HG02642 (cell line): ENCODE measurements around the gene IL21R.

Experiments
- ATAC-seq: cut with Tn5 transposase; IDR thresholded peaks from one replicate; pipeline ENCODE4 v1.9.1; 2021; ENCODE audit warnings: mild to moderate bottlenecking; ENCODE audit not compliant: unreplicated experiment, poor library complexity

Gene IL21R

DNA sequence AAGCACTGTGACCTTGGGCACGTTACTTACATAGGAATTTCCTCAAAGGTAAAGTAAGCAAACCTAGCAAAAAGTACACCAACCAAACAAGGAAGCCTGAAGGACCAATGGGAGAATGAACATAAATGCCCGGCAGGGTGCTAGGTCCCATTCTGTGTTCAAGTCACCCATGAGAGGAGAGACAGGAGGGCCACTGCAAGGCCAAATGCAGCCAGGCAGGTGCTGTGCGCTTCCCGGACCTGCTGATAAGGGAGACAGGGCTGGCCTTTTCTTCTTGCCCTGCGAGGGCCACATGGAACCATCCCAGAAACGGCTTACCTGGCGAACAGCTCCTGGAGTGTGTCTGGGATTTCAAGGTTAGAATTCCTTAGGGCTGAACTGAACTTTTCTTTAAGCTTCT, 78.8 kb downstream of the IL21R start:
- no peak for ATAC-seq

DNA sequence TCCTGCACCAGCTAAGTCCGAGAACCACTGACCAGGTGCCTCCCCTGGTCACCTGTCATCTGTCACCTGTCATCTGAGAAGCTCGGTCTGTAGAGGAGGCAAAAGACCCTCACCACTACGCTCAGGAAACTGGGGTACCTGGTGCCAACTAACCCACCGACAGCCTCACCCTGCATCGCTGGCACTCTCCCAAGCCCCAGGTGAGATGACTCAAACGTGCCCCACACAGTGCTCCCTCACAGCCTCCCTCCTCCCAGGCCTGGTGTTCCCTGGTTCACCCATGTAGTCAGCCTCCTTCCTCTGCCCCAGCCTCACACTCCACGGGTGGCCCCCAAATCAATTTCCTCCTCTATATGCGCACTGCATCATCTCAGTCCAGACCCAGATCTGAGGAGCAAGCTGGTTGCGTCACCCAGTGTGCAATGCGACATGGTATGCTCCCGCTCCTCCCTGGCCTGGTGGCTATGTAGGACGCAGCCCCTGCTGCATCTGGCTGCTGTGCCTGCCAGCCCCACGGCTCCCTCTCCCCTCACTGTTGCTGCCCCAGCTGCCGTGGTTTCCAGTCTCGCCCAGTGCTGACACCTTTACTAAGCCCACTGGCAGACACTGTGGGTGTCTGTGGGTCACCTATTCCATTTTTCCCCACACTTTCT, 79.4 kb downstream of the IL21R start:
- ATAC-seq = no peak

GRCh38 chr16:27482397-27483087, 80.6 kb downstream of the IL21R start:
- ATAC-seq = no peak

DNA sequence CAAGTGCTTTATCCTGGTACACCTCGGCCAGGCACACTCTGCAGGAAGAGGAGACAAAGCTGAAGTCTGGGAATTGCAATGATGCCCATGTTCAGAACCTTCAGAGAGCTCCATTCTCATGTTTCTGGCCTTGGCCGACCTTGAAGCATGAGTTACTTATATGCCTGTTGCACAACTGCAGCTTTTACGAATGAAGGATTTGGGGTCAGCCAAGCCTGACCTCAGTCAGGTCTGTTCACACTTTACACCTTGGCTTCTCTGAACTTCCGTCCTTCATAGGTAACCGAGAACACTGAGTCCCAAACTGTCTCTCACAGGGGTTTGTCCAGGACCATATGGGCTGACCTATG, 81.1 kb downstream of the IL21R start:
- ATAC-seq = no peak

DNA sequence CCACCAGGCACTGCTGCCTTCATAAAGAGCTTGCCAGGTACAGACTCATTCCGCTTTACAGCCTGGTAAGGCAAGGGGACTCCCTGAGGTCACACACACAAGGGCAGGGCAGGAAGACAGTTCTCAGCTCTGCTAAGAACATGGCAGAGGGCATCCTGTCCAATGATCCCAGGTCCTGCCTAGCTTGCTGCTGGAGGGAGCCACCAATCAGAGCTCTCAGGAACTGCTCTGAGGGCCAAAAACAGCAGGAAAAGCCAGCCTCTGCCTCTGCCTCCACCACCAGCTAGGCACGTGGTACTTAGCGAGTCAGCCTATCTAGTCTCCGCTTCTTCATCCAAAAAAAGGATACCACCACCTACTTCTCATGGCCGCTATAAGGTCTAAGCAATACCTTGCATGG, 81.7 kb downstream of the IL21R start:
- no peak for ATAC-seq

- ATAC-seq = no peak
Measured at GRCh38 chr16:27485126-27485525, 83.2 kb downstream of the IL21R start.

- no peak for ATAC-seq
Measured at GRCh38 chr16:27485811-27486210, 83.8 kb downstream of the IL21R start.

GRCh38 chr16:27486344-27486743, 84.4 kb downstream of the IL21R start:
- no peak for ATAC-seq

- no peak for ATAC-seq
Measured at GRCh38 chr16:27486760-27487159, 84.8 kb downstream of the IL21R start.

DNA sequence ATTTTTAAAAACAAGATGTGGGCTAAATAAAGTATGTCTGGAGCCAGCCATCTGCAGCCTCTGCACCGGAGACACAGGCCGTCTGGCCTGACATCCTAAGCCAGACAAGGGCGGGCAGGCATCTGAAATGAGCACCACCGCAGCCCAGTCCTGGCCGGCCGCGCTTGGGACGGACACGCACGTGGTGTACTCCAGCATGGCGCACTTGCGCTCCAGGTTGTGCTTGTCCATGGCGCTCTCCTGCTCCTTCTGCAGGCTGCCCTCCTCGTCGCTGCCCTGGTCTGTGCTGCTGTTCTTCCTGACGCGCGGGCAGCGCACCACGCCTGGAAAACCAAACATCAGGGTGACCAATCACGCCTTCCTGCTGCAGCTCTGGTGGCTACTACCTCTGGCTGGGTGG, 87.4 kb downstream of the IL21R start:
- ATAC-seq = no peak

GRCh38 chr16:27489906-27490305, 87.9 kb downstream of the IL21R start:
- ATAC-seq = no peak

GRCh38 chr16:27491894-27492587, 90.1 kb downstream of the IL21R start:
- no peak for ATAC-seq

DNA sequence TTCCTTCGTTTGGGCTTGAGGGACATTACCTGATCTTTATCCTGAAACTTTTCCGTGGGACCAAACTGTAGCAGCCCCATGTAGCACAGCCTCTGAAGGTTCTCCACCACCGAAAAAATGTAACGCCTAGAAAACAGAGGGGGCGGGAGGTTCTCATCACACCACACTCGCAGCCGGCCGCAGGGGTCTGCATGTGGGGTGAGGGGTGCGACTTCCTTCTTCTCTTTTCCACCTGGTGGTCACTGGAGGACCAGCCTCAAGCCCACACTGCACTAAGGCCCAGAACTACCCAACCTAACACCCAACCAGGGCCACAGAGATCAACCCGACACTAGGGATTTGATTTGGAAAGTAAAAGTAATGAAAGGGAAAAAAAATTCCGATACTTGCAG, 90.6 kb downstream of the IL21R start:
- no peak for ATAC-seq

- no peak for ATAC-seq
Measured at GRCh38 chr16:27495191-27495590, 93.2 kb downstream of the IL21R start.

- no peak for ATAC-seq
Measured at GRCh38 chr16:27498031-27498825, 96.3 kb downstream of the IL21R start.

- ATAC-seq = no peak
Measured at GRCh38 chr16:27498916-27499658, 97.1 kb downstream of the IL21R start.

- ATAC-seq = no peak
Measured at GRCh38 chr16:27499659-27500055, 97.7 kb downstream of the IL21R start.

DNA sequence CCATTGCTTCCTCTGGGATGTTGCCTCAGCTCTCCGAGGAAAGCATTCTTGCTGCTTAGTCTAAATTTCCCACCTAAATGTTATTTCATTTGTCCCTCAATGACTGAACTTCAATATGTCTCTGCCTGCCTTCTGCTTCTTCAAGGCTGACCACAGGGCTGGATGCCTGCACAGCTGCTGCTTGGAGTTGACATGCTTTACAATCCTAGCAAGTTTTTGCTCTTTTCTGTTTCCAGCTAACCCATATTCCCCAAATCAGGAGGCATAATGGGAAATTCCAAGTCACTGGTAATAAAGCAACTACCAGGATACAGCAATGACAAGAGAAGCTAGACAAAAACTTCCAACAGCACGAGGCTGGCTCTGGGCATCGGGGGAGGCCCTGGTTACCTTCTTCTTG, 98.8 kb downstream of the IL21R start:
- no peak for ATAC-seq
